ENCODE results near the gene FARP1.

The FARP1 gene

DNA sequence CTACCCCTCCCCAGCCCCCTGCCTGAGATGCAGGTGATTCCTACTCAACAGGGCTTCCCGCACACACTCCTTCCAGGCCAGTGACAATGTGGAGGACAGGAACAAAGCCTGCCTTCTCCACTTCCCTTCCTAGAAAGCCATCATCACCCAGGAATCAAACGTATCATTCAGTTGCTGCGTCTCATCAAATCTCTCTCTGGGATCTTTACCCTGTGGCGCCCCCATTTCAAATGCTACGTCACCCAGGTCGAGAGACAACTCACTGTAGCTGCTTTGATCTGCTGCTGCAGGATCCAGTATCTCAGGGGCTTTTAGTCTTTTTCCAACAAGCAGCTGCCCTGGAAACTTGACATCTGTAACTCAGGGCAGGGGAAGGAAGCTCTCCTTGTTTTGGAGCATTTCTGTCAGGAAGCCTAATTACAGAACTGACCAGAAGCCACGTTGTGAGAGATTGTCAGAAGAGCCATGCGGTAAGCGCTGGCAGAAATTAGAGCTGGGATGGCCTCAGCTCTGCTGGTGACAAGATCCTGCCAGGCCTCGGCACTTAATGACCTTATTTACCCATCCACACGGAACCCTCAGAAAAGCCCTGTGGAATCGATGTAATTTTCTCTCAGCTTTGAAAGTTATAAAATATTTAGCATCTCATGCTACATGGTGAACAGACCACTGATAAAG lies 293.5 kb downstream of the FARP1 start:
- DNase-seq = no peak

GRCh38 chr13:98438246-98439125 lies 295.6 kb downstream of the FARP1 start:
- DNase-seq = no peak

DNA sequence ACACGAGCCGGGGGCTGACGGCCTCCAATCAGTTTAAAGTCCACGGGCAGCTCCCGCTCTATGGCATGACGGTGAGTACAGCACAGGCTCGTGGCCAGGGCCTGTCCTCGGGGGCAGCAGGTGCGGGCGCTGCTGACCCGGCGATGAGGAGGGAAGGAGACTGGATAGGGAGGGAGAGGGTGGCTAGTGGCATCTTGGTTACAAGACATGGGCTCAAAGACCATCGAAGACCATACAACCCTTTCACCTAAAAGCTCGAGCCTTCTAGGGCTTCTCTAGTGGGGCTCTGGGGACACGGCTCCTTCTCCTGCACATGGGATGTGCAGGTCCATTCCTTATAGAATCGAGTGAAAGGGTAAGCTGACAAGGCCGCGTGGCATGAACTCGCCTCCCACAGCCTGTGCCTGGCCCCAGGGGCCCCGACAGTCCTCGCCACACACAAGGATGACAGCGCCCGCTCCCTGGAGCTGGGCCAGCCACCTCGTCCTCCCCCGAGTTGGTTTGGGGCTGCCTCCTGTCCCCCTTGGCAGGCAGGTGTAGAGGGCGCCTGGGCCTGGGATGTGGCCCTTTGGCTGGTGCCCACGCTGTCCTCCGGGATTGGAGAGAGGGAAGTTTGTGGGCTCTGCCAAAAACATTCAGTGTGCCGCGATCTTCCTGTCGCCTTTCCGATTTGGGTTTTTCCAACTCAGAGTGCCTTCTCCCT lies 296.4 kb downstream of the FARP1 start:
- DNase-seq = no peak

DNA sequence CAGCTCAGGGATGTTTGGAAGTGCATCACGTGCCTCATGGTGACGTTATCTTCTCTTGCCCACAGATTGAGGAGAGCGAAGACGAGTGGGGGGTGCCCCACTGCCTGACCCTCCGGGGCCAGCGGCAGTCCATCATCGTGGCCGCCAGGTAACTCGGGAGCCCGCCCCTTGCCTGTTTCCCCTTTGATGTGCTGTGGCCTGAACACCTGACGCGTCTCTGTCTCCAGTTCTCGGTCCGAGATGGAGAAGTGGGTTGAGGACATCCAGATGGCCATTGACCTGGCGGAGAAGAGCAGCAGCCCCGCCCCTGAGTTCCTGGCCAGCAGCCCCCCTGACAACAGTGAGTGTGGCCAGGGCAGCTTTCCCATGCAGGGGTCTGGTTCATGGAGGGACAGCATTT lies 297.0 kb downstream of the FARP1 start:
- DNase-seq = no peak

- DNase-seq = no peak
Measured at GRCh38 chr13:98440390-98441055, 297.6 kb downstream of the FARP1 start.

DNA sequence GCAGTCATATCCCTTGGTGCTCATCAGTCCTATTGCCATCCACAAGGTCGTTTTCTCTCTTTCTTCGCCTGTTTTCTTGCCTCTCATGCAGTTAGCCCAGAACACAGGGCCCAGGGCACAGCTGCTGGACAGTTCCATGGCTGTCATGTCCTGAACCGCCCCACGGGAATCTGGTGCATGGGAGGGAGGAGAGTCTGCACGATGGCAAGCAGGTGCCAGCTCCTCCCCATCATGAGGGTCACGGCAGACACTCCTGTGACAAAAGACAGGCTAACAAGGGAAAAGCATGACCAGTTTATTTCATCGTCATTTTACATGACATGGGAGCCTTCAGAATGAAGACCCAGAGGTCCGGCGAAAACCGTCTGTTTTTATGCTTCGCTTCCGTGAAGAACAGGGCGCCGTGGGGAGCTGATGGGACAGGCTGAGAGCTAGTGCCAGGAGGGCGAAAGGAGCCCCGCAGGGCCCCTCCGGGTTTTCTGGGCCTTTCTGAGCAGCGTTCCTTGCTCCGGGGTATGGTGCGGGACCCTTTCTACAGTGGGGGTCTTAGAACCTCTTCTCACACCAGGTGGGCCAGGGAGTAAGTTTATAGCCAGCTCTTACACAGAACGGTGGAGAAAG lies 298.3 kb downstream of the FARP1 start:
- DNase-seq = no peak

DNA sequence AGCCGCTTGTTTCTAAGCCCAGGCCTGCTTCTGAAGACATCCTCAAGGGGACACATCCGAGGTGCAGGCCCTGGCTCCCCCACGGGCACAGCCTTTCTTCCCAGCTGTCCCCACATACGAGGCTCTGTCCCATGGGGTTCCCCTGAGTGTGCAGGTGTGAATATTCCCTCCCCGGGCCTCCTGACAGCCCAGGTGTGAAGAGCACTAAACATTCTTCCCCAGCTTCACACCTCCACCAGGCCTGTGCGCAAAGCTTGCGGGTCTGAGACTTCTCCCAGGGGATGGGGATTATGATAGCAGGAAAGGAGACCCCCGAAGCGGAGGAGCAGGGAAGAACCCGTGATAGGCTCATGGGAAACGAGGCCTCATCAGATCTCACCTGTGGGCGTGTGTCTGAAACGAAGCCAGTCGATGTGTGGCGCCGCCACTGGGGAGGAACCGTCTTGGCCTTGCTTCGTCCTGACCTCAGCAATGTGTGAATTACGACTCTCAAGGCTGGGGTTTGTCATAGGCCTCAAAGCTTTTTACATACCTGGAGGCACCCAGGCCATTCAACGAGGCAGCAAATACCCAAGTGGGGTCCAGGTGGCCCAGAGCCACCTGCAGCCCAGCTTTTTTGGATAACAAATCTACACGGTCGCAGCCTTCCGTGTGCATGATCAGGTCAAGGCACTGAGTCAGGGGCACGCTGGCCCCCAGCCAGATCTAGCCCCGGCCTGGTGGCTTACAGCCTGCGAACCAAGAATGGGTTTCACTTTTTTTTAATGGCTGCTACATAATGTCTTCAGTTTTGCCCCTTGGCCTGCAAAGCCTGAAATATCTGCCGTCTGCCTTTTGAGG lies 299.7 kb downstream of the FARP1 start:
- DNase-seq = no peak

DNA sequence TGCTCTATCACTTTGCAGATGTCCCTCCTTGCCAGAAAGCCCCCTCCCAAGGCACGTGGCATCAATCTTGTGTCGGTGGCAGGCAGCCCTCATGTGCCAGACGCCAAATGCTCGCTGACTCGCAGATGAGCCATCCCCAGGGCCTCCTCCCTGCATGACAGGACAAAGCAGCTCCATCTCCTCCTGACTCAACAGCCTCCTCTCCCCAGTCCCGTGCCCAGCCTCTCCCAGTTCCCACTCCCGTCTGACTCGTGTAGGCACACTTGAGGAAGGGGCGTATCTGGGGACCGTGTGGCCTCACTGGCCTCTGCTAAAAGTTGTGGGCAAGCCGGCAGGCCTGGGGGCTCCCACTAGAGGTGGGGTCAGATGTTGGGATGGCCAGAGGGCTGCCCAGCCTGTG lies 300.4 kb downstream of the FARP1 start:
- DNase-seq = peak; percentile 70

- no peak for DNase-seq
Measured at GRCh38 chr13:98443800-98444325, 301.0 kb downstream of the FARP1 start.

GRCh38 chr13:98444381-98444780 lies 301.5 kb downstream of the FARP1 start:
- DNase-seq = no peak

GRCh38 chr13:98445340-98446233 lies 302.7 kb downstream of the FARP1 start:
- peak; percentile 17 for DNase-seq

DNA sequence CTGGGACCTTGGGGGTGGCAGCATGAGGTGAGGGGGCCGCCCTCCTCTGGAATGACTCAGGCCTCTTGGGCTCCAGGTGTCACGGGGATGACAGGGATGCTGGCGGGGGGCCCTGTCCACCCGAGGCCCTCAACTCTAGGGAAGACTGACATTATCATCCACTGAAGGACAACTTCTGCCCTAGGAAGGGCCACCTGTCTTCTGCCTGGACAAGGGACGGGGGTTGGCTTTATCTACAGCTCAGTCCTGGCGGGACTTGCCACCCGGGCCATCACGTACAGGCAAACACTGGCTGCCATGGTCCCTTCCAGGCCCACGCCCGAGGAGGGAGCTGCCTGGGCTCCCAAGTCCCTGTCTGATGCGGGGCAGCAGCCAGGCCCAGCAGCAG lies 303.3 kb downstream of the FARP1 start:
- no peak for DNase-seq

- DNase-seq = no peak
Measured at GRCh38 chr13:98447130-98447529, 304.2 kb downstream of the FARP1 start.

DNA sequence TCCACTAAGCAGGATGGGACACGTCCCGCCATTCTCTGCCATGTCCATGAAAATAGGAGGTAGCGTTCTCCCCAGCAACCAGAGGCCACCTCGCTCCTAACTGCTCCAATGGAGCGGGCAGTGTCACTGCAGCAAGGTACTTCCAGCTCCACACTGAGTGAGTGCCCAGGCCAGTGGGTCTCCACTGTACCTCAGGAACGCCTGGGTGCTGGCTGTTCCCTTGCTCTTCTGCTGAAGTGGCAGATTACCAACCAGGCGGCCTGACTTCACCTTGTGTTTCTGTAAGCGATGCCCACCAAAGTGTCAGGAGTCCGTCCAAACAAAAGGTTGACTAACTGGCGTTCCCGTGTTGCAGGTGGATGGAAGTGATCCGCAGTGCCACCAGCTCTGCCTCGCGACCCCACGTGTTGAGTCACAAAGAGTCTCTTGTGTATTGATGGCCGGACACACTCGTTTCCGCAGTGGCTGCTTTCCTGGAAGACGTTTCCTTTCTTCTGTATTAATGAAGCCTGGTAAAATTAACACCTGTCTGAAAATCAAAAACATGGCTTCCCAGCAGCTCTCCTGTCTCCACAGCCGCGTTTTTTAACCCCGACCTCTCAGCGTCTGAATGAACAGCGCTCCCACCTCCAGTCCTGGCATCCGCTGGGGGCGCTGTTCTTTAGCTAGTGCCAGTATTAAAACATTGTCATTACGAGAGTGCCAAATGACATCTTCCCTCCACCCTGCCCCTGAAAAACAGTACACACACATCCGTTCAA lies 305.2 kb downstream of the FARP1 start:
- no peak for DNase-seq

DNA sequence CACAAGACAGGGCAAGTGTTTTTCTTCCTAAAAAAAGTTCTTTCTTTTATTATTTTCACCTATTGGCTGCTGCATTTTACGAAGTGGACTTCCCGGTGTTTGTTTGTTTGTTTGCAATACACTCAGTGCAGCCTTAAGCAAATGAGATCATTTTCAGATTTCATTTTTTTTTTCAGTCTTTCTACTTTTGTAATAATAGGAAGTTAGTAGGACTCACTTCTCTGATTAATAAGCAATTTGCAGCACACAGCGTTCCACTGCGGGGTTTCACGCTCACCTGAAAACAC lies 305.7 kb downstream of the FARP1 start:
- no peak for DNase-seq

- DNase-seq = no peak
Measured at GRCh38 chr13:98449273-98449672, 306.4 kb downstream of the FARP1 start.

- no peak for DNase-seq
Measured at GRCh38 chr13:98450026-98450425, 307.1 kb downstream of the FARP1 start.

- peak; percentile 30 for DNase-seq
Measured at GRCh38 chr13:98450539-98451111, 307.7 kb downstream of the FARP1 start.

DNA sequence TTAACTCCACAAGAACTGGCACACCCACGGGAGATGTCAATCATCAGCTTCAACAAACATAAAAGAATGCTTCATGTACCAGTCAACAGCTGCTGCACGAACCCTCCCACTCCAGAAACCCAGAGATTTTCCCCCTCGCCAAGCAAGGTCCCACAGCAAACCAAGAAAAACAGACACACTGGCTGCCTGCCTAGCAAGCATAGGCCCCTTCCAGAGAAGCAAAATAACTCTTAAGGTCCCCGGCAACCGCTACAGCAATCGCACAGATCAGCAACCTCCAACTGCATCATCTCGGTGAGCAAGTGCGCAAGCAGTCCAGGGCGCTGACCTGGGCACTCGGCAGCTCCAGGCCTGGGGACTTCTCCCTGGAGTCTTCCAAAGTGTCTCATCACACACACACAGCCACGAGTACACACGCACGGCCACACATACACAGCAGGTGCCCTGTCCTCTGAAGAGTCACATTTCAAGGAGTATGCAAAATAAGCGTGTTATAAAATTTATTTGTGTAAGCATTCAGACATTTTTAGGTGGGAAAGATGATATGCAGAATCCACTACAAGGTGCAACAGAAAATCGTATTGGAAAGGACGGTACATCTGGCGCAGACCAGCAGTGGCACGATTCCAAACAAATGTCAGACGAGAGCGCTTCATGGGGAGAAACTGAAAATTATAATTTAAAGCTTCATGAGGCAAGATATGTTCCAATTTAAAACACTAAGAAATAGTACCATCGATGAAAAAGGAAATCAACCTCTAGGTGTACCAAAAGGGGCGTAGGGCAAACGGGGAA lies 309.0 kb downstream of the FARP1 start:
- peak; percentile 77 for DNase-seq
